Muscle of leg (tissue), 11 donors: ENCODE data around the gene ZNF555. TPM values are rescaled to one million over a fixed set of nuclear protein-coding genes. Genes with fewer than 3 reads are reported as not detected.

Experiments used
- DNase-seq: peaks from one replicate; pipeline ENCODE4 v3.0.0; 2013
- H3K27ac ChIP-seq: one replicate; pipeline ENCODE4 v1.5.1; 2013; ENCODE audit warnings: mild to moderate bottlenecking, low read length, control low read depth
- H3K27me3 ChIP-seq: one replicate; pipeline ENCODE4 v1.6.1; 2013; ENCODE audit warnings: low read length; ENCODE audit not compliant: control insufficient read depth, insufficient read depth
- H3K36me3 ChIP-seq: one replicate; pipeline ENCODE4 v1.6.1; 2013; ENCODE audit warnings: low read length; ENCODE audit not compliant: control insufficient read depth, insufficient read depth
- H3K4me1 ChIP-seq: one replicate; pipeline ENCODE4 v1.6.1; 2013; ENCODE audit warnings: low read length; ENCODE audit not compliant: control insufficient read depth, insufficient read depth
- H3K4me3 ChIP-seq: one replicate; pipeline ENCODE4 v1.5.1; 2013; ENCODE audit warnings: low read length, control low read depth
- H3K9me3 ChIP-seq: replicated peaks from 2 replicates; pipeline ENCODE4 v1.6.1; 2013; ENCODE audit warnings: low read depth, low read length; ENCODE audit not compliant: control insufficient read depth
- WGBS: methylation state at CpG from one replicate; pipeline ENCODE4 v1.1.5; 2013; ENCODE audit warnings: missing lambda C conversion rate; ENCODE audit not compliant: insufficient coverage; 5-methylcytosine and 5-hydroxymethylcytosine counted together
- polyA plus RNA-seq, 8 donors: library from polyadenylated mRNA; unstranded; fragments of 120-200 nt; gene quantifications; one replicate each; pipeline versions ENCODE4 v1.2.1 to v1.2.3, GENCODE V29; 2013; ENCODE audit warnings: inconsistent platforms in 1 of 8, low replicate concordance in 1 of 8; ENCODE audit not compliant: insufficient read length in 8 of 8, insufficient read depth in 1 of 8
- total RNA-seq: library from RNA; stranded (reverse); fragments of 120-200 nt; gene quantifications from one replicate; pipeline ENCODE4 v1.2.4, GENCODE V29; 2013

Gene ZNF555
- total and polyA plus RNA-seq, 9 donors: 7.4 to 16.6 (median 11.8) TPM

GRCh38 chr19:2806736-2807378 is 34.4 kb upstream of the ZNF555 start:
- WGBS: 93% methylated on average over 28 of the region's 34 CpGs
- no peak for DNase-seq
- Histone ChIP-seq H3K36me3 (peaks cover 78% of the 10 kb centered on the region), H3K27me3 (no peaks in the 10 kb centered on the region), H3K27ac (no peak overlapping the region), H3K9me3 (no peaks in the 10 kb centered on the region), H3K4me3 (no peak overlapping the region), H3K4me1 (no peaks in the 10 kb centered on the region)

- Histone ChIP-seq H3K36me3 (peaks cover 82% of the 10 kb centered on the region), H3K4me3 (no peak overlapping the region), H3K9me3 (no peaks in the 10 kb centered on the region), H3K27me3 (no peaks in the 10 kb centered on the region), H3K4me1 (peaks cover 3% of the 10 kb centered on the region), H3K27ac (no peak overlapping the region)
- 96% methylated on average over 55 of the region's 56 CpGs for WGBS
- no peak for DNase-seq
These were observed 33.7 kb upstream of the ZNF555 start for GRCh38 chr19:2807379-2808128.

GRCh38 chr19:2808129-2808941 is 32.9 kb upstream of the ZNF555 start:
- H3K27me3 ChIP-seq: no peaks in the 10 kb centered on the region
- H3K36me3 ChIP-seq: peaks cover 83% of the 10 kb centered on the region
- no peak for DNase-seq
- H3K9me3 ChIP-seq: no peaks in the 10 kb centered on the region
- no peak overlapping the region for H3K27ac ChIP-seq
- no peak overlapping the region for H3K4me3 ChIP-seq
- 93% methylated on average over 38 of the region's 41 CpGs for WGBS
- H3K4me1 ChIP-seq: peaks cover 3% of the 10 kb centered on the region

GRCh38 chr19:2809387-2810140 is 31.7 kb upstream of the ZNF555 start:
- peaks cover 84% of the 10 kb centered on the region for H3K36me3 ChIP-seq

GRCh38 chr19:2810141-2811091 is 30.9 kb upstream of the ZNF555 start:
- H3K36me3 ChIP-seq: peaks cover 77% of the 10 kb centered on the region
- WGBS: 92% methylated on average over 53 of the region's 58 CpGs

More at GRCh38 chr19:2809387-2810140, 31.7 kb upstream of the ZNF555 start:
- Histone ChIP-seq H3K9me3 (no peaks in the 10 kb centered on the region), H3K4me3 (no peak overlapping the region), H3K27ac (no peak overlapping the region), H3K4me1 (peaks cover 3% of the 10 kb centered on the region), H3K27me3 (no peaks in the 10 kb centered on the region)
- 79% methylated on average over 37 of the region's 37 CpGs for WGBS
- no peak for DNase-seq

GRCh38 chr19:2811221-2811722 is 30.0 kb upstream of the ZNF555 start:
- no peak for DNase-seq
- Histone ChIP-seq H3K4me3 (no peak overlapping the region), H3K4me1 (peaks cover 3% of the 10 kb centered on the region), H3K27me3 (no peaks in the 10 kb centered on the region), H3K27ac (no peak overlapping the region), H3K9me3 (no peaks in the 10 kb centered on the region), H3K36me3 (peaks cover 71% of the 10 kb centered on the region)
- 92% methylated on average over 18 of the region's 20 CpGs for WGBS

More at GRCh38 chr19:2810141-2811091, 30.9 kb upstream of the ZNF555 start:
- DNase-seq: no peak
- Histone ChIP-seq H3K4me3 (no peak overlapping the region), H3K27me3 (no peaks in the 10 kb centered on the region), H3K9me3 (no peaks in the 10 kb centered on the region), H3K4me1 (peaks cover 3% of the 10 kb centered on the region), H3K27ac (no peak overlapping the region)

DNA sequence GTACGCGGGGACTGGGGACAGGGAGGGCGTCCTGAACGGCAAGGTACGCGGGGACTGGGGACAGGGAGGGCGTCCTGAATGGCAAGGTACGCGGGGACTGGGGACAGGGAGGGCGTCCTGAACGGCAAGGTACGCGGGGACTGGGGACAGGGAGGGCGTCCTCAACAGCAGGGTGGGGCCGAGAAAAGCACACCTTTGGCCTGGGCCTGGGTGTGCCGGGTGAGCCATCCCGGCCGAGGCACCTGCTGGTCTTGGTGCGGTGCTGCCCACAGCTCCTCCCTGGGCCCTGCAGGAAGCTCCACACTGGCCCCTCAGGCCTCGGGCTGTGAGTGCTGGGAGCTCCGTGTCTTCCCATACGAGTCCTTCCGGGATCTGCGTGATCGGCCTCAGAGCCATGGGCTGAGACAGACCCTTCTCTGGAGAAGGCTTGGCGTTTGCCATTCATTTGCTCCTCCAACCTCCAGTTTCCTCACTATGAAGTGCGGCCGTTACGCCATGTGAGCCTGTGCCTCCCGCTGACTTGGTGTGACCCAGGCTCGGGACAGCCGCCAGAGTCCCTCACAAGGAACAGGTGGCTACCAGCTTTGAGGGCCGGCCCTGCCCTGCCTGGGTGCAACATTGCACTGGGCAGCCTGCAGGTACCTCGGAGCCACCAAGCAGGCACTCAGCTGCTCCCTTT is 29.4 kb upstream of the ZNF555 start:
- Histone ChIP-seq H3K4me1 (peaks cover 3% of the 10 kb centered on the region), H3K27ac (no peak overlapping the region), H3K36me3 (peaks cover 65% of the 10 kb centered on the region), H3K4me3 (no peak overlapping the region), H3K27me3 (no peaks in the 10 kb centered on the region), H3K9me3 (no peaks in the 10 kb centered on the region)
- DNase-seq: peak; percentile 19
- 90% methylated on average over 34 of the region's 34 CpGs for WGBS

- WGBS: 90% methylated on average over 36 of the region's 37 CpGs
- Histone ChIP-seq H3K9me3 (no peaks in the 10 kb centered on the region), H3K27me3 (no peaks in the 10 kb centered on the region), H3K4me1 (peaks cover 3% of the 10 kb centered on the region), H3K27ac (no peak overlapping the region), H3K4me3 (no peak overlapping the region), H3K36me3 (peaks cover 58% of the 10 kb centered on the region)
- DNase-seq: no peak
These were observed 28.7 kb upstream of the ZNF555 start for GRCh38 chr19:2812414-2813234.
